K562 (cell line): ENCODE results near the gene CEP290. TPM values are rescaled to one million over a fixed set of nuclear protein-coding genes. Genes with fewer than 3 reads are reported as not detected.

Source experiments
- BACH1 ChIP-seq: fragments of 200-800 bp; sonication (Bioruptor generic); IDR thresholded peaks from 2 replicates; pipeline ENCODE4 v1.6.1; 2016; ENCODE audit warnings: missing genetic modification characterization, missing compliant biosample characterization
- CBFA2T3 ChIP-seq: fragments of 450-650 bp; IDR thresholded peaks from 2 replicates; pipeline ENCODE4 v1.6.1; 2017
- CCAR2 ChIP-seq: fragments of 200-400 bp; formaldehyde crosslinking; IDR thresholded peaks from 2 replicates; pipeline ENCODE4 v1.6.1; 2017; ENCODE audit warnings: mild to moderate bottlenecking, low read depth, low read length
- CREB3 ChIP-seq: fragments of 450-650 bp; conservative IDR thresholded peaks from 2 replicates; pipeline ENCODE4 v1.6.1; 2016; ENCODE audit warnings: missing genetic modification characterization, low read depth, mild to moderate bottlenecking, missing compliant biosample characterization, moderate library complexity
- CTBP1 ChIP-seq: fragments of 450-650 bp; IDR thresholded peaks from 2 replicates; pipeline ENCODE4 v1.6.1; 2016; ENCODE audit warnings: borderline replicate concordance
- ERF ChIP-seq: fragments of 450-650 bp; formaldehyde crosslinking; IDR thresholded peaks from 2 replicates; pipeline ENCODE4 v1.4.0; 2020; ENCODE audit warnings: mild to moderate bottlenecking, mixed read lengths
- GATA2 ChIP-seq: sonication (generic); formaldehyde crosslinking; IDR thresholded peaks from 2 replicates; pipeline ENCODE4 v1.4.0; 2020; ENCODE audit warnings: mild to moderate bottlenecking, missing genetic modification reagents
- HIVEP1 ChIP-seq: fragments of 250-450 bp; sonication (Bioruptor Pico); IDR thresholded peaks from 2 replicates; pipeline ENCODE4 v1.4.0; 2020; ENCODE audit warnings: mild to moderate bottlenecking
- HOMEZ ChIP-seq: fragments of 250-450 bp; sonication (Bioruptor Pico); IDR thresholded peaks from 2 replicates; pipeline ENCODE4 v1.4.0; 2020; ENCODE audit warnings: mild to moderate bottlenecking, moderate library complexity
- IRF2 ChIP-seq: sonication (generic); formaldehyde crosslinking; IDR thresholded peaks from 2 replicates; pipeline ENCODE4 v1.8.1; 2022; ENCODE audit warnings: mild to moderate bottlenecking, missing genetic modification reagents
- KAT2B ChIP-seq: IDR thresholded peaks from one replicate; pipeline ENCODE4 v1.6.1; 2012; ENCODE audit warnings: low read depth, mild to moderate bottlenecking, control low read depth, inconsistent platforms, low read length, moderate library complexity
- MCM2 ChIP-seq: fragments of 450-650 bp; IDR thresholded peaks from 2 replicates; pipeline ENCODE4 v1.6.1; 2017; ENCODE audit warnings: low read depth, mild to moderate bottlenecking
- NFE2 ChIP-seq: IDR thresholded peaks from 2 replicates; pipeline ENCODE4 v1.6.1; 2014; ENCODE audit warnings: antibody characterized with exemption, low read depth
- NFIC ChIP-seq: fragments of 450-650 bp; IDR thresholded peaks from 2 replicates; pipeline ENCODE4 v1.6.1; 2017; ENCODE audit warnings: mild to moderate bottlenecking, inconsistent platforms
- NR4A1 ChIP-seq, 2 experiments: fragments of 250-450 bp in 1 of 2; fragments of 450-650 bp in 1 of 2; sonication (Bioruptor Pico) in 1 of 2; IDR thresholded peaks; 2 replicates each; pipeline versions ENCODE4 v1.4.0 to v1.6.1; 2016 to 2020; ENCODE audit warnings: mild to moderate bottlenecking in 2 of 2, missing compliant biosample characterization in 1 of 2, missing genetic modification characterization in 1 of 2, moderate library complexity in 1 of 2
- SRSF3 ChIP-seq: fragments of 200-400 bp; formaldehyde crosslinking; IDR thresholded peaks from 2 replicates; pipeline ENCODE4 v1.6.1; 2016; ENCODE audit warnings: mild to moderate bottlenecking, low read length, moderate library complexity; ENCODE audit not compliant: insufficient read depth
- THAP7 ChIP-seq: fragments of 250-450 bp; sonication (Bioruptor Pico); IDR thresholded peaks from 2 replicates; pipeline ENCODE4 v1.5.0; 2021
- ZBTB33 ChIP-seq: sonication (generic); formaldehyde crosslinking; IDR thresholded peaks from 2 replicates; pipeline ENCODE4 v1.8.1; 2023; ENCODE audit warnings: mild to moderate bottlenecking, missing genetic modification reagents
- ZFX ChIP-seq: sonication (generic); formaldehyde crosslinking; IDR thresholded peaks from 2 replicates; pipeline ENCODE4 v1.8.0; 2022; ENCODE audit warnings: mild to moderate bottlenecking, missing genetic modification reagents, moderate library complexity
- ZNF41 ChIP-seq: fragments of 250-450 bp; sonication (Bioruptor Pico); conservative IDR thresholded peaks from 2 replicates; pipeline ENCODE4 v1.4.0; 2020; ENCODE audit warnings: mild to moderate bottlenecking
- ZNF655 ChIP-seq: fragments of 250-450 bp; sonication (Bioruptor Pico); IDR thresholded peaks from 2 replicates; pipeline ENCODE4 v1.5.0; 2021
- ZNF707 ChIP-seq: fragments of 250-450 bp; sonication (Bioruptor Pico); conservative IDR thresholded peaks from 2 replicates; pipeline ENCODE4 v1.8.0; 2022; ENCODE audit warnings: inconsistent platforms, mild to moderate bottlenecking, moderate library complexity
- polyA plus RNA-seq, 8 experiments: library from polyadenylated mRNA; depleted of rRNA in 4 of 8; stranded (reverse) in 5 of 8; unstranded in 3 of 8; fragments of >200 nt; fragmentation: Nextera tagmentation in 2 of 8; fragmentation: Illumina TruSeq in 1 of 8; extraction: Ambion mirVana in 2 of 8; extraction: Trizol in 1 of 8; gene quantifications; 2 replicates each; pipeline versions ENCODE4 v1.2.1 to v1.2.3, GENCODE V29; 2011 to 2014; ENCODE audit warnings: inconsistent platforms in 1 of 8, missing spikeins in 1 of 8
- total RNA-seq, 7 experiments: library from RNA; depleted of rRNA in 6 of 7; stranded (reverse); fragments of >200 nt in 6 of 7; fragmentation: Illumina TruSeq in 2 of 7; extraction: Trizol in 2 of 7; gene quantifications; 2 replicates each; pipeline versions ENCODE4 v1.2.1 to v1.2.3, GENCODE V29; 2011 to 2021; ENCODE audit warnings: low replicate concordance in 1 of 7

Gene CEP290
- total and polyA plus RNA-seq, 9 of the 15 experiments (the other 6 are each of a cell fraction or from before 2014, with no cell fraction given): 7.2 to 19.4 (median 18.1) TPM

- no peak for TF ChIP-seq ZBTB33 (CRISPR knock-in tag)
- no peak for TF ChIP-seq CCAR2
- TF ChIP-seq NFE2: no peak
- TF ChIP-seq ZNF655: no peak
- TF ChIP-seq HOMEZ: no peak
- no peak for TF ChIP-seq ERF (CRISPR knock-in tag)
- TF ChIP-seq CREB3: no peak
- no peak for TF ChIP-seq THAP7 (CRISPR knock-in tag)
- no peak for TF ChIP-seq KAT2B
- no peak for TF ChIP-seq NFIC
- no peak for TF ChIP-seq MCM2
- peak; percentile 92 for TF ChIP-seq ZFX (CRISPR knock-in tag)
- no peak for TF ChIP-seq CBFA2T3
- no peak; the same call in 1 of the 2 replicates for TF ChIP-seq BACH1 (tag)
- TF ChIP-seq NR4A1 (CRISPR knock-in tag; IDR thresholded peaks at IDR 0.05): no peak
- TF ChIP-seq NR4A1 (tag; IDR thresholded peaks at IDR 0.05): peak; percentile 56; the same call in 1 of the 2 replicates
- TF ChIP-seq IRF2 (CRISPR knock-in tag): no peak
- peak; percentile 57 for TF ChIP-seq GATA2 (CRISPR knock-in tag)
- TF ChIP-seq CTBP1: peak; percentile 98
- no peak for TF ChIP-seq SRSF3
- no peak for TF ChIP-seq ZNF707 (CRISPR knock-in tag)
- no peak for TF ChIP-seq HIVEP1
- TF ChIP-seq ZNF41 (CRISPR knock-in tag): no peak
Measured at GRCh38 chr12:88141774-88142609, at the start of gene CEP290, which contains the start of gene TMTC3 (continued).
